Glomerular visceral epithelial cell (primary cell): ENCODE data around the gene EFCAB11.

ENCODE experiments used
- DNase-seq: peaks from one replicate; pipeline ENCODE4 v3.0.0-alpha.2; 2016; ENCODE audit errors: extremely low spot score

The EFCAB11 gene

DNA sequence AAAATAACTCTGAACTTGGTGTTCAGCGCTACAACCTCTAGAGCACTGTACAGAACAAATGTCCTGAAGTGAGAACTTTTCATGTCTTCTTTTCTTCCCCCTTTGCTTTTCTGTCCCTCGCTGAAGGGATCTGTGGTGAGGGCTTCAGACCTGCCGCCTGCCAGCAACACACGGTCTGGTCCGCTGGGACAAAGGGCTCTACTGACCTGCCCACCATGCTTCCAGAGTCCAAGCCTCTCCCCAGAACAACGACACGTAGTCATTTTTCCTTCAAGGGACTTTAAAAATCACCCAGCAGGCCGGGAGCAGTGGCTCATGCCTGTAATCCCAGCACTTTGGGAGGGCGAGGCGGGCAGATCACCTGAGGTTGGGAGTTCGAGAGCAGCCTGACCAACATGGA lies 140.4 kb downstream of the EFCAB11 start:
- no peak for DNase-seq

DNA sequence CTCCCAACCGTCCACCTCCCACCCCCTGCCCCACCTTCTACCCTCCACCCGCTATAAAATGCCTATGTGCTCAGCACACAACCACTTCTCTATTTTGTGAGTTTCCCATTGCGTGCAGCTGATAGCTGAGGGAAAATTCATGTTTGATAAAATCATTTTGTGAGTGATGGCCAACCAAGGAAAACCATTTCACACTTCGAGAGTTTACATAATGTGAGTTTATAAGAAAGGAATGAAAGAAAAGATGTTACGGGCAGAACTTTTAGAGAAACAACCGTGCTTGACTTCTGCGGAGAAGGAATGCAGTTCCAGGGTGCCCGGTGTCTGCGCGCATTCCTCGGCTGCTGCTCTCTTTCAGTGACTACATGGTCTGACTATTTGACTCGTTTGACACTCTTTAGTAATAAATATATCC lies 140.9 kb downstream of the EFCAB11 start:
- DNase-seq: peak; percentile 89

DNA sequence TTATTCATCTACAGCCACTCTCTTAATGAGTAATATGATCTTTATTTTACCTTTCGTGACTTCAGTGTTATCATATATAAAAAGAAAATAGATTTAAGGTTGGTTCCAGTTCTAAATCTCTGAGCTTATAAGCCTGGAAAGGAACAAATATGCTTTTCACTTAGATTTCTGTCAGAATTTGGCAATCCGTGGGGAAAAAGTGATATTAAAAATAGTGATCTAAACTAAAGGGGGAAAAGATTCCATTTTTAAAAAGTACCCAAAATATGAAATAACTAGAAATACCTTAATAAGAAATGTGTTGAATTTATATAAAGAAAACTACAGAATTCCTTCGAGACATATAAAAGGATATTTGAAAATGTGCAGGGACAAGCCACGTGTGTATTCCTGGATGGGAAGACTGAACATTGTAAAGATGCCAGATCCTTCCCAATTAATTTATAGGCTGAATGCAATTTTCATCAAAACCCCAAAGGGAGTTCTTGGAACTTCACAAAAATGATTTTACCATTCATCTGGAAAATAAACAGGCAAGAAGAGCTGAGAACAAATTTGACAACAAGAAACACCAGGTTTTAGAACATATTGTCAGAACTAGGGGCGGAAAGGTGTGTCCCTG lies 142.5 kb downstream of the EFCAB11 start:
- no peak for DNase-seq

DNA sequence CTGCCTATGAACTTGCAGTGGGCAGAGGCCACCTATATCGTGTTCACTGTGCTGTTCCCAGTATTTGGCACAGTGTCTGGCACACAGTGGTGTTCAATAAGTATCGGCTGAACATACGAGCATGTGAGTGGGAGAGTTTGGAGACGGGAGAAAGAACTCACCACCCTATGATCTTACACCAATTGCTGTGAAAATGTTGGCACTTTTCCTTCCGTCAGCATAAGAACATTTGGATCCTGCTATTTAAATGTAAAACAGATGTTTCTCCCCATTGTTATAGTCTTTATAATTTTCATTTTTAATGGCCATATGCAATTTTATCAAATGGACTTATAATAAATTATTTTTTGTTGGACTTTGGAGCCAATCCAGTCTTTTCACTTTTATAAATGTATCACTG lies 144.4 kb downstream of the EFCAB11 start:
- no peak for DNase-seq

DNA sequence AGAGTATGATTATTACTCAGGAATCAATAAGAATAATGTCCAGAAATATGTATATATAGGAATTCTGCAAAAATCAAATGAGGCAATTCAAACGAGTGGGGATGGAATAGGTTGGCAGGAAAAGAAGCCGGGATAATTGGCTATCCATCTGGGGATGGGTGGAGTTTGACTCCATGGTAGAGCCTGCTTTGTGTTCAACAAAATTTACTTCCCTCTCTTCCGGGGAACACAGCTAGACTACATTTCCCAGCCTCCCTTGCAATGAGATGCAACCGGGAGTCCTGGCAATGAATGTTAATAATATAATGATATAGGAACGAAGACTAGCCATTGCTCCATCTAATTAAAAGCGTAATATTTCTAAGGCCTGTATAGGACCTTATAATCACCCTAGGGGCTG lies 146.6 kb downstream of the EFCAB11 start:
- DNase-seq: no peak

DNA sequence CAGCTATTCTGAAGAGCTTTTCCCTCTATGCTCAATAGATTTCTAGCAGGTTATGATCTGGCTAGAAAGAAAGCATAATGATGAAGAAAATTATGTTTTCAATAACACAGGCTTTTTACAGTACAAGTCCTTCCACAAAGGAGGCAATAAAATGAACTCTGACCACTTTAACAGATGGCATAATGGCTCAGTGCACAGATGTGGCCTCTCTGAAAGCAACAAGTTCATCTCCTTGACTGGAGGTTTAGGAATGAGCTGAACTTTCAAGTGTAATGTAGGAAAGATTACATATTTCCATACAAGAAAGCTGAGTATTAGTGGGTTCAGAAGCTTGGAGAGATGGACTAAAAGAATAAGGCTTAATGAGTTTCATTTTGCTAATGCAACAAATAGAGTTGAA lies 147.4 kb downstream of the EFCAB11 start:
- no peak for DNase-seq

DNA sequence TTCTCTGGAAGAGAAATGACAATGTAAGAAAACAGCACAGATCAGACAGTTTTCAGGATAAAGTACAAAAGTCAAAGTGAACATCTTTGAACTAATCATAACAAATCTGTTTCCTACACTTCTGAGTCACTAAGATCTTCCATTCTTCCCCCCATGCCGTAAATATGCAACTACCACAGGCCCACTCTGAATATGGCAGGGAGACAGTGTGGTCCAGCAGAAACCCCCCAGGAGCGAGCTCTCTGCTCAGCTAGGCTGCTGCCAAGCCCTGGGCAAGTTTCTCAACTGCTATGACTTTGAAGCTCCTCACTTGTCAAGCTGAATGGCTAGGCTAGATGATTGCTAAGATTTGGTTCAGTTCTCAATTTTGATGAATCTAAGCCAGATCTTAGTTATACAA lies 148.1 kb downstream of the EFCAB11 start:
- DNase-seq: no peak

DNA sequence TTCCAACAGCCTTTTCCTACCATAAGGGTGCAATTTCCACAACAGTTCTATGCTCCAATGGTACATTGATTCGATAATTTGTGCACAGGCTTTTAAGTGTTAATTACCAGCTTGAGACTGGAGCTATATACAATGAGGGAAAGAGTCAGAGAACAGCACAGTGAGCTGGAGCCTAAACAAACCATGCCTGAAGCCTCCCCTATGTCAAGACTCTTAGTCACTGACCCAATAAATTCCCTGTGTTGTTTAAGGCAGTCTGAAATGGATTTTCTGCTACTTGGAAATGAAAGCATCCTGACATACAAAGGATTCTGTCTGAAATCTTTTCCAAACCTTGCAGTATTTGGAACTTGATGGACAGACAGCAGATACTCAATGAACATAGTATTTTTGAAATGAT lies 149.0 kb downstream of the EFCAB11 start:
- no peak for DNase-seq

DNA sequence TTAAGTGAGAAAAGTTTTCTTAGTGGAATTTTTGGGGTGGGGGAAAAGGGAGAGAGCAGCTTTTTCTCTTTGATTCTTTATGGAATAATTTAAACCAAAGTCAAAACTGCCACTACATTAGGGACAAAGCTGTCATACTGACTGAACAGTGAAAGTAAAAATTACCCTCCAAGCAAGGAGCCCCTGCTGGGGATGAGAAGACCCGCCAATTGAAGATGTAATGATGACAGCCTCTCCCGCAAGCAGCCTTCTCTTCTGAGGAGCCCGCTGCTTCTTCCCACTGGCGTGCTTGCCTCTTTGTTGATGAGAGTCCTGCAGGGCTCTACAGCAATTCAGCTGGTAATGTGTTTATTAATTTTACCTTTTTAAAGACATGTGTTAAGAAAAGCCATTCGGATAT lies 151.0 kb downstream of the EFCAB11 start:
- no peak for DNase-seq

DNA sequence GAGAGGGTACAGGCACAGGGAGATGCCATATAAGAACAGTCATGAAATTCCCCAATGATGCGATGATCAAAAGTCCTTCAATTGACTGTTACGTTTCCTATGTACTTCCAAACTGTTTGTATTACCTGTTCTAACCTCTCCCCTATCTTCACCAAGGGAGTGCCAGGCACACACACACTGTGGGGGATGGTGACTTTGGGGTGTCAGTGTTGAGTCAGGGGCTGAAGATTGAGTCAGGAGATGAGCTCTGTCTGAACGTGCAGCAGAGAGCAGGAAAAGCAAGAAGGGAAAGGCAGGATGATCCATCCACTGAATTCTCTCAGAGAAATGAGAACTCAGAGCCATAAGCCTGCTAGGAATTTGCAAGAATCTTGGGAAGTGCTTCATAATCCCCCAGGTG lies 153.4 kb downstream of the EFCAB11 start:
- no peak for DNase-seq

DNA sequence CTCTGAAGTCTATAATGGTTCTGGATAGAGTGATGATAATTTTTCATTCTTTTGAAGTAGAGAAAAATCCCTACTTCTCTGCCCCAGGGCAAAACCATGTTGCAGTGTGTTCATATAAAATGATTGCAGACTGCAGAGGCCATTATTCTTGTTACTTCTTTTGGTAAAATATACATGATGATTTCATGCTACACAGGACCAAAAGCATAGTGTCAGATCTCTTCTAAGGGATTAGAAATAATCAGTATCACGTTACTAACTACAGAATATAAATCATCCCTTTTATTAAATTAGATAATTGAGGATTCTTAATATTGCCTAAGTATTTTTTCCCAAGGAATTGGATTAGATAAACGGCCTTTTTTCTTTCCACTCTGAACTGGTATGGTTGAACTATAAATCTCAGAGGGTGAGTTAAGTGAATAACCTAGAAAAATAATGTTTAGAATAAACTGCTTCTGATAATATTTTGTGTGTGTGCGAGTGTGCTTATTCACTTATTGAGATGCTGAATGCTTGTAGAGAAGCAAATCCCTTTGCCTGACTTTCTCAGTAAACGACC lies 156.2 kb downstream of the EFCAB11 start:
- no peak for DNase-seq

DNA sequence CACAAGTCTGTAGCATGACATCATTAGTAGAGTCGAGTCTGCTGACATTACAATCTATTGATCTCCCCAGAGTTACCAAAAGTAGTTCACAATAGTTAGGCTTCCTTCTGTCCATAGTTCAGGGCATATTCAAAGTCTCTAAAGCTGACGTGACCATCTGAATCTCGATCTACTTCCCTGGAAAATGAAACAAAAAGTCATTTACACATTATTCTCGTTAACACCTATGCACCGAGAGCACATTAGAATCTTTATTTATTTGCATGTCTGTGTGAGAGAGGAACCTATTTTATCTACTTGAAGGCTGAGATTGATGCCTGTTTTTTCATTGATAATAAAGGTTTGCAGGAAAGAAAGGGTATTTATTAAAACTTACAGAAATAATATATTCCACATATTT lies 157.4 kb downstream of the EFCAB11 start:
- no peak for DNase-seq

DNA sequence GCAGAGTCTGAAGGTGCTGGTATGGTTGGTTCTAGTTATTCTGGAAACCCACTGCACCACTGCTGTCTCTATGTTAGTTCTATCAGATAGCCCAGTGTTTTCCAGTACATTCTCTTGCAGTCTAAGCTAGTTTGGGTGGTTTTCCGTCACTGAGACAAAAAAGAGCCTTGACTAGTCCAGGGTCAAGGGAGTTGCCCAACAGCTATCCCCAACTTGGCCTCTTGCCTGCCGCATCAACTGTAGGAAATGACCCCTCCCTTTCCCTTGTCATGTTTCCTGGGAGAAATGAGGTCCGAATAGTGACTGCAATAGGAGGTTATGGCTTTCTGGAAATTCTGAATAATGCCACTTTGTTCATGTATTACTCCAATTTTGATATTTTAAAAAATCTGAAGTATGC lies 160.4 kb downstream of the EFCAB11 start:
- no peak for DNase-seq

DNA sequence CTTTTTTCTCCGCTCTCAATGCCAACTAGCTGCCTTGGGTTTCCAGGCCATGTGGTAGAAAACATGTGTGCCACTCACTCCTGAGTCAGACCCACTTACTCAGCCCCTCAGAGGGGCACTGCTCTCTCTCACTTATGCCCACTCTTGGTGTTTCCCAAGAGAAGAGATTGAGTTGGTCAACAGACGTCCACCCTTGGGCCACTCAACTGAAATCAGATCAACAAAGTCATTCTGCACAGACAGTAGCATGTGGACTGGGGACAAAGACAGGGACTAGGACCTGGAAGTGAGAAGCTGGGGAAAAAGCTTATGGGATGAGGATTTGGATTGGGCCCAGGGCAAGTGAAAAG lies 161.2 kb downstream of the EFCAB11 start:
- DNase-seq: no peak

DNA sequence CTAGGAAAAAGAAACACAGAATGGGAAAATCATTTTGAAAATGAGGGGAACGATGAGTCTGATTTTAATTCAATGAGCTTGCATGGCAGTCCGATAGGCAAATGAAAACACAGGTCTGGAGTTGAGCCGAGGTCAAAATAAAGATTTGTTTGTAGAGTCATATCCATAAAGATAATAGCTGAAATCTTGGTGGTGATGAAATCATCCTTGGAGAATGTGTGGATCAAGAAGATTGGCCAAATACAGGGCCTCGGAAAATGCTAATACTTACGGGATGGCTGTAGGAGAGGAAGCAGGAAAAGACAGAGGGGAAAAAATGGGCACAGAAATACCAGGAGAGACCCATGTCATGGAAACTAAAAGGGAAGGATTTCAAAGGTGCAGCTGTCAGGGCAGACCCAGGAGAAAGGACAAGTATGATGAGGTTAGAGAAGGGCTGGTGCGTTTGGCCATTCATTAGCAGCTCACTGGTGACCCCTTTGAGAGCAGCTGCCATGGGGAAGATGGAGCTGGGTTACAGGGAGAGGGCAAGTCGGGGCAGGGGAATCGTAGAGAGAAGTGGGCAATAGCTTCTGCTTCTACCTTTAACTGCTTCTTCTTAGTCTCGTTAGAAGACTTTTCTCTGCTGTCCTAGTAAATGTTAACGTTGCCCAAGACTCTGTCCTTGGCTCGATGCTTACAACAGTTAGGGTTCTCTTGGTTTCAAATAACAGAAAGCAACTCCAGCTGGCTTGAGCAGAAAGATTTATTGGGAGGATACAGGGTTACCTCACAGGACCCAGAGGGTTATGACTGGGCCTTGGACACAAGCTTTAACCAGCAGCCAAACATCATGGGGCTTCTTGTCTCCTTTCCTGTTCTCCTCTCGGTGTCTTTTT lies 161.8 kb downstream of the EFCAB11 start:
- no peak for DNase-seq

DNA sequence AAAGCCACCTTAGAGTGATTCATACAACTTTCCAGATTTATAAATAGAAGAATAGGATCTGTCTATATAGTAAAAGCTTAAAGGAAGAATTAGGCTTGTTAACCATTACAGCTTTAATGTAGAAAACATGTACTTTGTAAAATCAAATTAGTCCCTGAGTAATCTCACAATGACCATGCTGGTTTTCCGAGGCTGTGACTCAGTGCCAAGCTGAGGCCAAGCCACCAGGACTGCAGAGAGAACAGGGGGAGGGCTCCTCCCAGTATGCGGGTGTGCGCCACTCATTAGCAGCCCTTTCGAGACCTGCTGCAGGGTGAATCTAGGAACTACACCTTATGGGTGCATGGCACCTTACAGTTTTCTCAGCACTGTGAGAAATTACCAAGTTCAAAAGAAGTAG lies 167.0 kb downstream of the EFCAB11 start:
- DNase-seq: peak; percentile 67

DNA sequence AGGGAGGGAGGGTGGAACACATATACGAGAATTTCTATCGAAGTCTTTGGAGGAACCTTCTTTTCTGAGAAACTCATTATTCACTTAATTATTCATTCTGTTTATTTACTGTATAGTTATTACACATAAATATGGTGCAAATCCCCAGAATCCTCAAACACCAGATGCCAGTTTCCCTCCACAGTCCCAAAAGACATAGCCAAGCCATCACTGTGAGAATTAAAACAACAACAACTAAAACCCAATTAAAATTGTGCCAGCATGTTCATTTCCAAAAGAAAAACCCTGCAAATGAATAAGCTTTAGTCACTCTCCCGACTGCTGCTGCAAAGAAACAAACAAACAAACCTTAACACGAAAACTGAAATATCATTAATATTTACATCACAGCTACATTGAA lies 173.5 kb downstream of the EFCAB11 start:
- DNase-seq: no peak

DNA sequence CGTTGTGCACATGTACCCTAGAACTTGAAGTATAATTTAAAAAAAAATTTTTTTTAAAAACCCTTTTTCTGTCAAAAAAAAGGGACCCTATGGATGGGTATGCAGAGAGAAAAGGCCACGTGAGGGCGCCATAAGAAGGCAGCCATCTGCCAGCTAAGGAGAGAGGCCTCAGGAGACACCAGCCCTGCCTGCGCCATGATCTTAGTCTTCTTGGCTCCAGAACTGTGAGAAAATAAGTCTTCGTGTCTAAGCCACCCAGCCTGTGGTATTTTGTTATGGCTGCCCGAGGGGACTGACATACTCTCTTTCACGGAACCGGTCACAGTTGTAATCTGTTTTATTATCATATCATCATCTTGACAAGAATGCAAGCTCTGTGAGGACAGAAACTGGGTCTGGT lies 174.8 kb downstream of the EFCAB11 start:
- DNase-seq: no peak

DNA sequence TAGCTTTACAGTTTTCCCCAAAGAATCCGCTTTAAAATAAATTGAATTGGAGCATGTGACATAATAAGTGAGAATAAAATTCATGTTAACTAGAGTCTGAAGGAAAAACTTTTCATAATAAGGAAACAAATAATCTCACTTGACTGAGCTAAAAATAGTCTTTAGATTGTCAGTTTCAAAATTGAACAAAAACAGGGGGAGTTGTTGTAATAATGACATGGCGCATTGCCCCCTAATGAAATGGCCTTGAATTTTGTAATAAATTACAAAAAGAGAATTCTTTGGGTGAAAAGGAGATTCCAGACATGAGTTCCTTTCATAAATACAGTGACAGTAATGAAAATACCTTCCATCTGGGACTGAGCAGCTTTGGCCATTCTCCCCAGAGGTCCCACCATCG lies 178.6 kb downstream of the EFCAB11 start:
- DNase-seq: no peak

DNA sequence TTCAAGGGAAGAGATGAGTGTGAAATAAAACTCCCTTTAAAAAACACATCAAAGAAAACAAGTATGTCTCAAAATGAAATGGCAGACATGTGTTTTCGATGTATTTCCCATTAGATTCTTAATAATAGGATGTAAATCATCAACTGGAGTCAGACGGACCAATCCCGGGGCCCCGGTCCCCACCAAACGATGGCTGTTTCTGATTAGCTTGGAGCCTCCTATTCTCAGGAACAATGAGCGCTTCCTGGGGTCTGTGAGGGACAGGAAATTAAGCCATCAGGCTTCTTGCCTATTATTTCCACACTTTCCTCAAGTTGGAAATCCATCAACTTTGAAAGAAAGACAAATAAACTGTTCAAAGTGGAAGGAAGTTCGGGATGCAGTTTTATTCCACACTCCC lies 179.4 kb downstream of the EFCAB11 start:
- no peak for DNase-seq

DNA sequence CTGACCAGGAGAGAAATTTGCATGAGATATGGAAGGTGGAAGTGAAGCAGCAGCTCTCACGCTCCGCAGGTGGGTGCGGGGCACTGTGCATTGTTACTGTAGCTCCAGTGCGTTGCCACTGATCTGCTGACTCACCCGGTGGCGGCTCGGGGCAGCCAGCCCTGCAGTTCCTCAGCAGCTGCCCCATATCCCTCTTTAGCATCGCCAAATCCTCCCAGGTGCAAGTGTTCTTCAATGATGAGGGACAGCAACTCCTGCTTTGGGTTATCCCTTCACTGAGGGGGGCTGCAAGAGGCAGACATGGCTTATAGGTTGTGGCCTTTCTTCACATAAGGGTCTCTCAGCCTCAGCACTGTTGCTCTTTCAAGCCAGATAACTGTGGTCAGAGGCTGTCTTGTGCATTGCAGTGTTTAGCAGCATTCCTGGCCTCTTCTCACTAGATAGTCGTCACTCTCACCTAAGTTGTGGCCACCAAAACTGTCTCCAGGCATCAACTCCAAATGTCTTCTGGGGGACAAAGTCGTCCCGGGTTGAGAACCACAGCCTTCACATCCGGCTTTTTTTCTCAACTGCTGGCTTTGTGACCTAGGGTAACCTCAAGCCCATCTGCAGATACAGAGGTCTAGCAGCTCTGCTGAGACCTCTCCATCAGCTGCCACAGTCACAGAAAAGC lies 180.8 kb downstream of the EFCAB11 start:
- DNase-seq: peak; percentile 78

DNA sequence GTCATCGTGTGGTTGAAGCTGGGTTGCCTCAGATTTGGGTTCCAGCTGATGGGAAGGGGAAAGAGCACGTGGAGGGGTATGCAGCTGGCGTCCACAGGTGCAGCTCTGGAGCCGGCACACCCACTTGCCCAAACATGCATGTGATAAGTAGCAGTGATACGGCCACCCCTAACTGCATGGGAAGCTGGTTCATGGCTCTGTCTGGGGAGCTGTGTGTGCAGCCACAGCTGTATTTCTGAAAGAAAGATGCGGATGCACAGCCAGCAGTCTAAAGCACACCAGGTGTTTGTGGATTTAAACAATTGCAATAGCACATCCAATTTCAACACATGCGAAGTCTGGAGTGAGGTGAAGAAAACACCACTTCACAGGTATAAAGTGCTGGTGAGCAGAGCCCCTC lies 181.4 kb downstream of the EFCAB11 start:
- DNase-seq: no peak

DNA sequence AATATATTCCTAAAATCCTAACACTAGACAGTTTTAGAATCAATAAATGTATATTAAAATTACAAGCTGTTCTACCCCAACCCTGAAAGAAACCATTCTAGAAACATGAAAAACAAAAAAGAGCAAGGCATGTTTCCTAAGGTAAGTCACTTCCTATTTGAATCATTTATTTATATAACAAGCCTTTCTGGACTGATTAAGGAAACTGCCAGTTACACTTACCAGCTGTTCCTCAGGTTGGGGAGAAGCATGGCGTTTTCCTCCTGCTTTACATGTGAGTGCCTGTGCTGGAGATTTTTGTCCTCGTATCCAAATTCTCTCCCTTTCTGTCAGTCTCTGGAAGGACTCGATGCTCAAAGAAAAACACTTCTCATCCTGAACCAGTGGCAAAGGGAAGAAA lies 183.3 kb downstream of the EFCAB11 start:
- no peak for DNase-seq
